DMS79 treated with DMSO at 0.1 percent for 48 hours (cell line): ENCODE measurements around the gene EFCAB8.
"Not testable (repeated sequence)": the region's sequence is repeated elsewhere in the genome, so short reads cannot be mapped to it uniquely, and the experiment has no call there.

ENCODE experiments used
- DNase-seq: peaks from one replicate; lab custom pipeline; 2025; lab: John Stamatoyannopoulos, UW

EFCAB8 gene

GRCh38 chr20:32842688-32843524 lies 15.8 kb upstream of the EFCAB8 start:
- no peak for DNase-seq

GRCh38 chr20:32845786-32846185 lies 12.9 kb upstream of the EFCAB8 start:
- DNase-seq: no peak

- DNase-seq: no peak
Measured at GRCh38 chr20:32846852-32847251, 11.9 kb upstream of the EFCAB8 start.

- no peak for DNase-seq
Measured at GRCh38 chr20:32847964-32848363, 10.8 kb upstream of the EFCAB8 start.

DNA sequence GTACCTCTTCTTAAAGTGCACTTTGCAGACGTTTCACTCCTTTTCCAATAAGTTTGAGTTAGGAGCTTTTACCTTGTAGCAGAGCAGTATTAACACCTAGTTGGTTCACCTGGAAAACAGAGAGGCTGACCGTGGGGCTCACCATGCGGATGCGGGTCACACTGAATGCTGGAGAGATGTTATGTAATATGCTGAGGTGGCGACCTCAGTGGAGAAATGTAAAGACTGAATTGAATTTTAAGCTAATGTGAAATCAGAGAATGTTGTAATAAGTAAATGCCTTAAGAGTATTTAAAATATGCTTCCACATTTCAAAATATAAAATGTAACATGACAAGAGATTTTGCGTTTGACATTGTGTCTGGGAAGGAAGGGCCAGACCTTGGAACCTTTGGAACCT lies 9.9 kb upstream of the EFCAB8 start:
- DNase-seq: no peak

DNA sequence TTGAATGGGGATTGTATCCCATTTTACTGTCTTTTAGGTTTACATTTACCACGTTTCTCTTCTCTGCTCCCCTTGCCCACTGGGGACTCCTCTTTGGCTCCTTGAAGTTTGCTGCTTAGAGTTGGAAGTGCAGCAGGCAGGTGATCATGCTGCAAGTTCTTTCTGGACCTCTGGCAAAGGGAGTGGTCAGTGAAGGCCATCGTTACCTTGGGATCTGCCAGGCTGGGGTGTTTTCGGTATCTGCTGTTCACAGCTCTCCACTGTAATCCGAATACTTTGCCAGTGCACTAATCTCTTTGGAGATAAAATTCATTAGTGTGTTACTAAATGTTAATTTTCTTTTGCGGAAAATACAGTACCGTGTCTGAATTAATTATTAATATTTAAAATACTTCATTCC lies 9.1 kb upstream of the EFCAB8 start:
- no peak for DNase-seq

DNA sequence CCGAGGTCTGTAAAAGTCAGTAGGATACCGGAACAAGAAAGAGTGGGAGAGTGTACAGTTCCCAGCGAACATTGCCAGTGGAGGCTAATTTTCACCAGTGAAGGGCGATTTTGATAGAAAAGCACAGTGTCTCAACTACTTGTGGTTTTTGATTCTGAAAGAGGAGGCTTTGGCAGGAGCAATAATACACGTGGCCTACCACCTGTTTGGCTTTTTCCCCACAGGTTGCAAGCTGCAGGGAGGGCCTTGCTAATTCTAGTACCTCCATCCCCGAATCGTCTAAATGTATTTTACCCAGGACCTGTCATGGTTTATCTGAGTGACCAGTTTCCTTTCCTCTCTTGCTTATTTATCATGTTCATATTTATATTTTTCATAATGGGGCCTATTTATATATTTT lies 3.3 kb upstream of the EFCAB8 start:
- no peak for DNase-seq

DNA sequence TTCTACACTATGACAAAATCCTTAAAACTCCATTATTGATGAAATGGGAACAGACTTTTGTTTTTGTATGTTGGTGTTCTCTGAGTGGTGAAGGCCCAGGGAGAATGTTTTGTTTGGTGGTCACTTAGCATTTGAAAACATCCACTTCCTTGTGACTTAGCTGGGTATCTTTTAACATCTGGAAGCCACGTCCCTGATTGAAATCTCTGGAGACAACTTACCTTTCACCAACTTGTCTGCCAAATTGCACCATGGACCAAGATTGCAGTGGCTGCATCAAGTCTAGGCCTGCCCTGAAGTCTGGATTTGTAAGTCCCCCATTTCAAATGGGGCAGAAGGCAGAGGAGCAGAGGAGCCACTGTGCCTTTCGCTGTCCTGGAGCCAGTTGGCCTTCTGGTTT lies 534 bp upstream of the EFCAB8 start:
- no peak for DNase-seq

DNA sequence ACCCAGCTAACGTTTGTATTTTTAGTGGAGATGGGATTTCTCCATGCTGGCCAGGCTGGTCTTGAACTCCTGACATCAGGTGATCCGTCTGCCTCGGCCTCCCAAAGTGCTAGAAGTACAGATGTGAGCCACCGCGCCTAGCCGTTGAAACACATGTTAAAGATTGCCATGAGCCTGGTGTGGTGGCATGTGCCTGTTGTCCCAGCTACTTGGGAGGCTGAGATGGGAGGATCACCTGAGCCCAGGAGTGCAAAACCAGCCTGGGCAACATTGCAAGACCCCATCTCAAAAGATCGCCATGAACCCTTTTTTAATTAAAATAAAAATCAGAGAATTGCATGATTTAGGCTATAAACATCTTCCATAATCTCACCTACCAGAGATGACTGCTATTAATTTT lies 2.7 kb downstream of the EFCAB8 start:
- no peak for DNase-seq

- DNase-seq: no peak
Measured at GRCh38 chr20:32869562-32869961, 10.8 kb downstream of the EFCAB8 start.

DNA sequence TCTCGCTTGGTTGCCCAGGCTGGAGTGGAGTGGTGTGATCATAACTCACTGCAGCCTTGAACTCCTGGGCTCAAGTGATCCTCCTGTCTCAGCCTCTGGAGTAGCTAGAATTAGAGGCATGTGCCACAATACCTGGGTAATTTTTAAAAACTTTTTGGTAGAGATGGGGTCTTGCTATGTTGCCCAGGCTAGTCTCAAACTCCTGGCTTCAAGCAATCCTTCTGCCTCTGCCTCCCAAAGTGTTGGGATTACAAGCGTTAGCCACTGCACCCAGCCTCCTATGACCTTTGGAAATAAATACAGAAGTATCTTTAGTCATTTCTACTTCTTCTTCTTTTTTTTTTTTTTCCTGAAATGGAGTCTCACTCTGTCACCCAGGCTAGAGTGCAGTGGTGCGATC lies 11.8 kb downstream of the EFCAB8 start:
- not testable (repeated sequence) for DNase-seq

- DNase-seq: no peak
Measured at GRCh38 chr20:32870985-32871384, 12.3 kb downstream of the EFCAB8 start.

DNA sequence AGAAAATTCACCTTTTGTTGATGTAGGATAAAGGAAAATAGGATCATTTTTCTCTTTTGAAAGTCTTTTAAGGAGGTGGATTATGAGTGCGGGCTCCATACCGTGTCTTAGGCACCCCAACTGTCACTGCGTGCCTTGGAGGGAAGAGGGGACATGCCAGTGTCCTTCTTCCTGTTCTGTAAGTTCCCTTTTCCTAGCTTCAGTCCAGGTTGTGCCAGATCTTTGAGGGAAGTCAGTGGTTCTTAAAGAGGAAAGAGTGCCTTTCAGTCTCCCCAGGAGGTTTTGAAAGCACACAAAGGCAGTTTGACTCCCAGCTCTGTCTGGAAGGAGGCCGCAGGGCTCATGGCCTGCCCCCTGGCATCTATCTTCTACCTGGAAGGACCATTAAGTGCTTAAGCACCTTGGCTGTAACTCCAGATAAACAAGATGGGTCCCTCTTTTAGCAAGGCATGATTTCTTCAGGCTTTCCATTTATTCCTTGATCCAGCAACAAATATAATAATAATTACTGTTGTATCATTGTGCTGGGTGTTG lies 13.0 kb downstream of the EFCAB8 start:
- peak; percentile 23 for DNase-seq

GRCh38 chr20:32872266-32872665 lies 13.5 kb downstream of the EFCAB8 start:
- DNase-seq: no peak

GRCh38 chr20:32875673-32876072 lies 16.9 kb downstream of the EFCAB8 start:
- DNase-seq: no peak

GRCh38 chr20:32877507-32877906 lies 18.8 kb downstream of the EFCAB8 start:
- DNase-seq: no peak

DNA sequence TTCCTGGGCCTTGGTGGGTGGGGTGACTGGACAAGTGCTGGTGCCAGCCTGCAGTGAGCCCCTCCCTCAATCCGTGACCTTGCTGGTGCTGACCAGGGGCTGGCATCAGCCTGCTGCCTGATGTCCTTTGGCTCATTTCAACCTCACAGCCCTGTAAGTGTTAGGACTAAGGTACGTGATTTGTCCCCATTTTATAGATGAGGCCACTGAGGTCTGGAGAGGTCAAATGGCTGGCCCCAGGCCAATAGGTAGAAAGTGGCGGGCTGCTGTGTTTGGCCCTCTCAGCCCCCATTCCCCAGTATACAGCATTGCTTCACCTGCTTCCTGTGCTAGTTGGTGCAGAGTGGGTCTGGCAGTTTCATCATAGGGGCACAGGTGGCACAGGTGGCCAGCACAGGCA lies 20.1 kb downstream of the EFCAB8 start:
- no peak for DNase-seq

GRCh38 chr20:32879538-32879937 lies 20.8 kb downstream of the EFCAB8 start:
- no peak for DNase-seq

DNA sequence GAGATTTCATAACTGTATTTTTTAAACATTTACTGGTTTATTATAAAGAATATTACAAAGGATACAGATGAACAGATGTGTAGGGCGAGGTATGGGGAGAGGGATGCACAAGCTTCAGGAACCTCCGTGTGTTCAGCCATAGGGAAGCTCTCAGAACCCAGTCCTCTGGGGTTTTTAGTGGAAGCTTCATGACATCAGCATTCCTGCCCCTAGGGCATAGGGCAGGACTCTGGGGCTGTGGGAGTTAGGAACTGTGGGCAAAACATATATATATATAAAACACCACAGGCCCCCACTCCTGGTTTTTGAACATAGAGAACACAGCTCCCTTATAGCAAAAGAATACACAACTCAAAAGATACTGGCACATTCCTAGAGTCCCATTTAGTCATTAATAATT lies 21.9 kb downstream of the EFCAB8 start:
- DNase-seq: no peak

GRCh38 chr20:32883081-32883480 lies 24.4 kb downstream of the EFCAB8 start:
- no peak for DNase-seq

DNA sequence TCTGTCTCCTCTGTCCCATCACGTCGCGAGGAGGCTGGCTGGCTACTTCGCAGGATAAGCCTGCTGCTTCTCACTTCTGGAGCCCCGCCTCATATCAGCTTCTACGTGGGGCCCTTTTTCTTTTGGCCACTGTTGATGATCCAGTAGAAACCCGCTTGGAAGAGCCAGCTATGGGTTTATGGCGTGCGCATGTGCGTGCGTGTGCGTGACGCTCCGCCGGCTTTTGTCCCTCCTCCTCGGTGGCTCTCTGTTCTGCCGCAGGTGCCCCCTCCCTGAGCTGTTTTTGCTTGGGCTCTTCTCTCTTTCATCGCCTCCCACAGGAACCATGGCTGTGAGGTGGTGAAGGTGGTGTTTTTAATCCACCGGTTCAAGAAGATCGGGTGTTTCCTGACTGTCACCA lies 26.5 kb downstream of the EFCAB8 start:
- DNase-seq: no peak

- DNase-seq: no peak
Measured at GRCh38 chr20:32885952-32886351, 27.2 kb downstream of the EFCAB8 start.

- no peak for DNase-seq
Measured at GRCh38 chr20:32886652-32887051, 27.9 kb downstream of the EFCAB8 start.

DNA sequence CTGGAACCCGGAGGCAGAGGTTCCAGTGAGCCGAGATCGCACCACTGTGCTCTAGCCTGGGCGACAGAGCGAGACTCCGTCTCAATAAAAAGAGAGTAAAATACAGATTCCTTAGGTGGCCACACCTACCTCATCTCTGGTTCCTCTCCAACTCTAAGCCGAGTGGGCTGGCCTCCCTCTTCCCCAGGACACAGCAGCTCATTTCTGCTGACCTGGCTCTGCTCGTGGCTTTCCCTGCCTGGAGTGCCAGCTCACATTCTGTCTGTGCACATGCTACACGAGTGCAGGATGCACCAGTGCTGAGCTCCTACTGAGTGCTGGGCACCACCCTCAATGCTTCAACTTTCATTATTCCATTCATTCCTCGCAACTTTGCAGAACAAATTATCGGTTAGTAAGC lies 28.8 kb downstream of the EFCAB8 start:
- DNase-seq: no peak
